KOPT-K1 (cell line): ENCODE measurements around the gene KCNQ2.

Experiments
- H3K27ac ChIP-seq: fragments of 200-600 bp; sonication (generic); 2 replicates; pipeline ENCODE4 v1.5.1; 2016; ENCODE audit warnings: antibody characterized with exemption, mild to moderate bottlenecking, low read depth, low read length; ENCODE audit not compliant: poor library complexity, severe bottlenecking
- H3K36me3 ChIP-seq: fragments of 200-600 bp; sonication (generic); 2 replicates; pipeline ENCODE4 v1.5.1; 2017; ENCODE audit warnings: antibody characterized with exemption, mild to moderate bottlenecking, low read length, moderate library complexity; ENCODE audit not compliant: insufficient read depth
- H3K9me3 ChIP-seq: fragments of 200-600 bp; sonication (generic); 2 replicates; pipeline ENCODE4 v1.5.1; 2017; ENCODE audit warnings: antibody characterized with exemption, low read length, mild to moderate bottlenecking; ENCODE audit not compliant: insufficient read depth, poor library complexity, severe bottlenecking

The KCNQ2 gene

DNA sequence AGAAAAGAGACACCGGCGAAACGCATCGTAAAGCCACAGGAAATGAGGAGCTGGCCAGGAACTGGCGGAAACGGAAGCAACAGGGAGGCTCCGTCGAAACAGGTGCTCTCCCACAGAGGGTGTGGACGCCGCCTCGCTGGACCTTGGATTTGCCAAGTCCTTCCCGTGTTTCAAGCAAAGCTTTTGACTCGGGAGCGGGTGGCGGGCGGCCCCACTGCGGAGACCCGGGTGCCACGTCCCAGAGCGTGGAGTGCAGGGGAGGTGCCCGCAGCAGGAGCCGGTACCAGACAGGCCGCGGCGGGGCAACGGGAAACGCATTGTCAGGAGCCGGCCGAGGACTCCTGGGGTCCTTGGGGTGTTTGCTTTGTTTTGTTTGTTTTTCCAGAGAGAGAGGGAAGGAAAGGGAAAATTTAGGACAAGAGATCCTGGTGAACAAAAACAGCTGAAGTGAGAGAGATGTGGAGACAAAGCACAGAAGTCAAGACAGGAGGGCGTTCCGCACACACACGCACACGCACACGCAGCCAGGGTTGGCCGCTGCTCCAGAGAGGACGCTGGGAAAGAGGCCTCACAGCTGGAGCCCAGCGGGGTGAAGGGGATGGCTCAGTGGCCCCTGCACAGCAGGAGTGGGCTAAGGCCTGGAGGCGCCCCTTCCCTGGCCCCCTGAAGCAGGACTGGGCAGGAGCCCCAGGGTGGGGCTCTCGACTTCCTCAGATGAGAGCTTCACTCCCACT is 60.4 kb downstream of the KCNQ2 start:
- Histone ChIP-seq H3K36me3 (no peaks in the 10 kb centered on the region), H3K27ac (no peak overlapping the region), H3K9me3 (no peaks in the 10 kb centered on the region)

- H3K27ac ChIP-seq = no peak overlapping the region
- H3K36me3 ChIP-seq = no peaks in the 10 kb centered on the region
- H3K9me3 ChIP-seq = no peaks in the 10 kb centered on the region
Measured at GRCh38 chr20:63411151-63411897, 61.1 kb downstream of the KCNQ2 start.

- Histone ChIP-seq H3K9me3 (no peaks in the 10 kb centered on the region), H3K27ac (no peak overlapping the region), H3K36me3 (no peaks in the 10 kb centered on the region)
Measured at GRCh38 chr20:63409834-63410435, 62.5 kb downstream of the KCNQ2 start.

GRCh38 chr20:63409066-63409833 is 63.2 kb downstream of the KCNQ2 start:
- Histone ChIP-seq H3K9me3 (no peaks in the 10 kb centered on the region), H3K36me3 (no peaks in the 10 kb centered on the region), H3K27ac (no peak overlapping the region)

- no peaks in the 10 kb centered on the region for H3K9me3 ChIP-seq
- no peaks in the 10 kb centered on the region for H3K36me3 ChIP-seq
- no peak overlapping the region for H3K27ac ChIP-seq
Measured at GRCh38 chr20:63408684-63409046, 63.8 kb downstream of the KCNQ2 start.

- Histone ChIP-seq H3K9me3 (no peaks in the 10 kb centered on the region), H3K27ac (no peak overlapping the region), H3K36me3 (no peaks in the 10 kb centered on the region)
Measured at GRCh38 chr20:63407928-63408683, 64.3 kb downstream of the KCNQ2 start.

- H3K9me3 ChIP-seq = no peaks in the 10 kb centered on the region
- H3K36me3 ChIP-seq = no peaks in the 10 kb centered on the region
- H3K27ac ChIP-seq = no peak overlapping the region
Measured at GRCh38 chr20:63406617-63407245, 65.7 kb downstream of the KCNQ2 start.

- Histone ChIP-seq H3K9me3 (no peaks in the 10 kb centered on the region), H3K36me3 (no peaks in the 10 kb centered on the region), H3K27ac (no peak overlapping the region)
Measured at GRCh38 chr20:63406011-63406410, 66.4 kb downstream of the KCNQ2 start.

DNA sequence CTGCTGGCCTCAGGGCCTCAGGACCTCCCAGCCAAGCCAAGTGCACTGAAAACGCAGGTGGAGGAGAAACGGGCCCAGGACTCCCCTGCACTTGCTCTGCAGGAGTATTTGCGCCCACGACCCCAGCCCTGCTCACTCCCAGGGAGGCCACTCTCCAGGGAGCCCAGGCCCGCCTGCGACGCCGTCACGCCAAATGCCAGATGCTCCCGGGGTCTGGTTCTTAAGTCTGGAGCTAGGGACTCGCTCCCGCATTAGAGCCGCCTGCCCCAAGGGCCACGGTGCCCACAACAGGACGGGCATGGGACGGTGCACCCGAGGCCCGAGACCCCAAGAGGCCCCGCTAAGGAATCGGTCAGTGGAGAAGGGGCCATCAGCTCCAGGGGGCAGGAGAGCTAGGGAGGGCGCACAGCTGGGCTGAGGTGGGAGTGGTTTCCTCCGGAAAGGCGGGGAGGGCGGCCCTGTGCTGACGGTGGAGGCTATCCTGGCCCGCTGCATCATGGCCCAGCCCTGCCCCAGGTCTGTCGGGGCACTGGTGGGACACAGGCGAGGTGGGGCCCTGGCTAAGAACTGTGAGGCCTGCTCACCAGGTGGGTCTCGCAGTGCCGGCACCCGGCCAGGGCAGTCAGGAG is 67.2 kb downstream of the KCNQ2 start:
- Histone ChIP-seq H3K36me3 (no peaks in the 10 kb centered on the region), H3K27ac (no peak overlapping the region), H3K9me3 (no peaks in the 10 kb centered on the region)

- H3K9me3 ChIP-seq = no peaks in the 10 kb centered on the region
- H3K27ac ChIP-seq = no peak overlapping the region
- H3K36me3 ChIP-seq = no peaks in the 10 kb centered on the region
Measured at GRCh38 chr20:63404129-63405085, 68.0 kb downstream of the KCNQ2 start.

DNA sequence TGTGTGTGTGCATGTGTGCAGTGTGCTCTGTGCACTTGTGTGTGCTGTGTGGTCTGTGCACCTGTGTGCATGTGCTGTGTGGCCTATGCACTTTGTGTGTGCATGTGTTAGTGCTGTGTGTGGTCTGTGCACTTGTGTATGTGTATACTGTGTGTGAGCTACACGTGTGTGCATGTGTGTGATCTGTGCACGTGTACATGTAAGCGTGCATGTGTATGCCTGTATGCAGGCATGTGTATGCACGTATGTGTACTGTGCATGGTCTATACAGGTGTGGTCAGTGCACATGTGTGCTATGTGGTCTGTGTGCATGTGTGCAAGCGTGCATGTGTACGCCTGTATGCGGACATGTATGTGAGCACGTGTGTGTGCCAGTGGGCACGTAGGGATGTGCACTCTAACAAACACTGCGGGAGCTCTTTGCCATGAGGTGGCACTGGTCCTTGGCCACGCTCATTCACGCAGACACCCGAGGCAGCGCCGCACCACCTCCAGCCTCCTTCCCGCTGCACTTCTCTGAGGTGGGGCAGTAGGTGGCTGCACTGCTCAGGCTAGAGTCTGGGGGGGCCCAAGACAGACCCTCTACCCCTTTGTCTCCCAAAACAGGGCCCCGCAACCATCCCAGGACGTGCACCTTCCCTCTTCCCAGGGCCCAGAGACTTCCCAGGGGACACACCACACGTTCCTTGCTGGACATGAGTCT is 68.9 kb downstream of the KCNQ2 start:
- Histone ChIP-seq H3K27ac (no peak overlapping the region), H3K36me3 (no peaks in the 10 kb centered on the region), H3K9me3 (no peaks in the 10 kb centered on the region)

GRCh38 chr20:63402860-63403220 is 69.6 kb downstream of the KCNQ2 start:
- Histone ChIP-seq H3K9me3 (no peaks in the 10 kb centered on the region), H3K36me3 (no peaks in the 10 kb centered on the region), H3K27ac (no peak overlapping the region)
